B cell (primary cell): ENCODE results near the gene RGL3. TPM values are rescaled to one million over a fixed set of nuclear protein-coding genes. Genes with fewer than 3 reads are reported as not detected.

Experiments
- ATAC-seq: fragments of 200-7000 bp; cut with Tn5 transposase; one replicate; pipeline ENCODE4 v1.10.0; 2021; ENCODE audit warnings: low read depth, mild to moderate bottlenecking, moderate number of reproducible peaks, moderate library complexity
- CTCF ChIA-PET: fragments of 350-600 bp; sonication (Branson Sonifier 250); formaldehyde crosslinking; loops from one replicate; lab custom pipeline; 2021; ENCODE audit warnings: antibody characterized with exemption, inconsistent platforms; lab: Charles Lee
- POLR2A ChIA-PET: fragments of 350-600 bp; sonication (Branson Sonifier 250); formaldehyde crosslinking; loops from one replicate; lab custom pipeline; 2021; ENCODE audit warnings: antibody characterized with exemption; lab: Charles Lee
- DNase-seq: peaks from one replicate; pipeline ENCODE4 v3.0.0; 2013
- H2AFZ ChIP-seq: 2 replicates; pipeline ENCODE4 v1.6.1; 2012; ENCODE audit warnings: mild to moderate bottlenecking, low read depth, low read length; ENCODE audit not compliant: insufficient read depth, poor library complexity, severe bottlenecking
- H3K27ac ChIP-seq, 2 donors: 1 replicate in 1 of 2; 2 replicates in 1 of 2; pipeline ENCODE4 v1.5.1; 2012 to 2013; ENCODE audit warnings: low read length in 2 of 2, mild to moderate bottlenecking in 2 of 2, moderate library complexity in 1 of 2
- H3K27me3 ChIP-seq, 4 experiments: fragments of 200-600 bp in 1 of 4; sonication (generic) in 1 of 4; replicated peaks in 1 of 4; 1 replicate in 2 of 4; 2 replicates in 2 of 4; pipeline versions ENCODE4 v1.6.1 to v1.7.0; 2013 to 2016; ENCODE audit warnings: low read length in 3 of 4, mild to moderate bottlenecking in 2 of 4, mixed read lengths in 1 of 4, moderate library complexity in 1 of 4; ENCODE audit not compliant: insufficient read depth in 4 of 4, control insufficient read depth in 3 of 4; ENCODE audit errors: control extremely low read depth in 1 of 4
- H3K36me3 ChIP-seq, 2 experiments: replicated peaks in 1 of 2; 1 replicate in 1 of 2; 2 replicates in 1 of 2; pipeline versions ENCODE4 v1.6.1 to v1.7.1; 2013; ENCODE audit warnings: low read length in 1 of 2; ENCODE audit not compliant: insufficient read depth in 2 of 2, control insufficient read depth in 1 of 2; ENCODE audit errors: control extremely low read depth in 1 of 2, extremely low read depth in 1 of 2
- H3K4me1 ChIP-seq, 2 donors: fragments of 200-600 bp in 1 of 2; sonication (generic) in 1 of 2; 1 replicate in 1 of 2; 2 replicates in 1 of 2; pipeline versions ENCODE4 v1.5.1 to v1.6.1; 2013 to 2017; ENCODE audit warnings: low read length in 2 of 2; ENCODE audit not compliant: control insufficient read depth in 2 of 2, insufficient read depth in 2 of 2
- H3K4me2 ChIP-seq: replicated peaks from 2 replicates; pipeline ENCODE3; 2012; ENCODE audit warnings: mild to moderate bottlenecking, low read depth, low read length; ENCODE audit not compliant: poor library complexity, severe bottlenecking
- H3K4me3 ChIP-seq, 5 experiments: fragments of 200-600 bp in 1 of 5; sonication (generic) in 1 of 5; 1 replicate in 3 of 5; 2 replicates in 2 of 5; pipeline versions ENCODE4 v1.5.1 to v1.7.0; 2011 to 2016; ENCODE audit warnings: low read length in 4 of 5, mild to moderate bottlenecking in 4 of 5, low read depth in 2 of 5, control low read depth in 1 of 5, moderate library complexity in 1 of 5; ENCODE audit not compliant: insufficient read depth in 1 of 5; ENCODE audit errors: control extremely low read depth in 1 of 5, extremely low read depth in 1 of 5
- H3K79me2 ChIP-seq: fragments of 200-600 bp; sonication (generic); one replicate; pipeline ENCODE4 v1.6.0; 2016; ENCODE audit warnings: low read length; ENCODE audit not compliant: control insufficient read depth, insufficient read depth
- H3K9ac ChIP-seq: fragments of 200-600 bp; sonication (generic); 2 replicates; pipeline ENCODE4 v1.6.1; 2017; ENCODE audit warnings: mild to moderate bottlenecking, low read length, moderate library complexity
- H3K9me3 ChIP-seq, 3 donors: one replicate each; pipeline versions ENCODE4 v1.6.1 to v1.7.1; 2013; ENCODE audit warnings: low read length in 2 of 3; ENCODE audit not compliant: control insufficient read depth in 2 of 3, insufficient read depth in 1 of 3; ENCODE audit errors: control extremely low read depth in 1 of 3
- H4K20me1 ChIP-seq: 2 replicates; pipeline ENCODE4 v1.6.0; 2012; ENCODE audit warnings: mild to moderate bottlenecking, low read length; ENCODE audit not compliant: insufficient read depth, control insufficient read depth, poor library complexity, severe bottlenecking
- H3K27ac Mint-ChIP-seq: one replicate; pipeline ENCODE4 v1.8.0; 2021; ENCODE audit warnings: mixed read lengths
- H3K27me3 Mint-ChIP-seq: one replicate; pipeline ENCODE4 v1.8.0; 2021; ENCODE audit warnings: mixed read lengths
- H3K4me1 Mint-ChIP-seq: one replicate; pipeline ENCODE4 v1.8.0; 2021; ENCODE audit warnings: mixed read lengths
- H3K4me3 Mint-ChIP-seq: one replicate; pipeline ENCODE4 v1.8.0; 2021; ENCODE audit warnings: mixed read lengths
- H3K9me3 Mint-ChIP-seq: one replicate; pipeline ENCODE4 v1.8.0; 2022; ENCODE audit warnings: mixed read lengths; ENCODE audit not compliant: insufficient read depth
- EZH2 ChIP-seq: IDR thresholded peaks from 2 replicates; pipeline ENCODE4 v1.6.1; 2012; ENCODE audit warnings: borderline replicate concordance, low read depth, mild to moderate bottlenecking, moderate library complexity, low read length; ENCODE audit not compliant: insufficient read depth, poor library complexity, severe bottlenecking
- WGBS: methylation state at CpG from one replicate; pipeline ENCODE4 v1.1.5; 2013; ENCODE audit warnings: missing lambda C conversion rate; ENCODE audit not compliant: insufficient coverage; 5-methylcytosine and 5-hydroxymethylcytosine counted together
- intact Hi-C: fragments of 100-400 bp; cut with micrococcal nuclease; formaldehyde crosslinking; loops from one replicate; pipeline ENCODE4 v1.10.0; 2022
- polyA plus RNA-seq: library from polyadenylated mRNA; depleted of rRNA; stranded (reverse); fragments of >200 nt; gene quantifications from 2 replicates; pipeline ENCODE4 v1.2.3, GENCODE V29; 2012
- total RNA-seq, 2 donors: library from RNA; stranded (reverse); fragments of 120-200 nt in 1 of 2; gene quantifications; 1 replicate in 1 of 2; 2 replicates in 1 of 2; pipeline versions ENCODE4 v1.2.3 to v1.2.4, GENCODE V29; 2013 to 2022
- TF ChIP-seq, protein P1 (sequence below): fragments of 200-600 bp; IDR thresholded peaks from one replicate; pipeline ENCODE4 v1.8.0; 2022; ENCODE audit warnings: antibody characterized with exemption, mild to moderate bottlenecking

The RGL3 gene
- total and polyA plus RNA-seq, 2 donors (not counting 1 experiment from before 2014, with no cell fraction given), result 0.54 to 2.8 TPM

DNA sequence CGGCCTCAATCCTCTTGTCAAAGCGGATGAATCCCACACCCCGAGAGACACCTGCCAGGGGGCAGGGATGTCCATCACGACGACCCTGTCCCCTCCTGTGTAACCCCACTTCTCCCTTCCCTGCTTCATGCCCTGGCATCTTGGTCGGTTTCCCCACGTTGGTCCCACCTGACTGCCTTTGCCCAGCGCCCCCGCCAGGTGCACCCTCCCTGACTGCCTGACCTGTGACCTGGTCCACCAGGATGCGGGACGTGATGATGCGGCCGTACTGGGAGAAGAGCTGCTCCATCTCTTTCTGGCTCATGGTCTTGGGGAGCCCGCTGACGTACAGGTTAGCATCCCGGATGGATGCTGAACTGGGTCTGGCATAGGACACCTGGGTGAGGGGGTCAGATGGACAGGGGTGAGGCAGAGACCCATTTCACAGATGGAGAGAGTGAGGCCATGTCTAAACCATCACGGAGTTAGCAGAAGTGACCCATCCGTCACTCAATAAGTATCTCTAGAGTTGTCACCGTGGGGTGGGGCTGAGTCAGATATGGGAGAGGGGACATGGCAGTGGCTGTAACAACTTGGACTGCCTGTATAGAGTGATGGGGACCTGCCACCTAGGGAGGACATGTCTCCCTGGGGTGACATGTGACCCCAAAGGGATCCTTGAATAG lies 39.3 kb upstream of the RGL3 start:
- Mint-ChIP-seq H3K27me3 (no peaks in the 10 kb centered on the region), H3K9me3 (no peaks in the 10 kb centered on the region), H3K4me3 (no peak overlapping the region), H3K4me1 (peaks cover under 1% of the 10 kb centered on the region), H3K27ac (no peak overlapping the region)
- intact Hi-C loops, result no loop called here
- Histone ChIP-seq H3K27me3 (peaks cover 0 to 11% (median 0%) of the 10 kb centered on the region in 4 experiments), H3K27ac (no peak overlapping the region), H4K20me1 (no peaks in the 10 kb centered on the region), H3K4me3 (no peak overlapping the region), H3K36me3 (no peaks in the 10 kb centered on the region), H3K4me1 (peaks cover 0 to 3% of the 10 kb centered on the region in 2 donors), H3K79me2 (no peaks in the 10 kb centered on the region), H2AFZ (no peak overlapping the region), H3K4me2 (no peak overlapping the region), H3K9me3 (peaks cover 0 to 4% (median 0%) of the 10 kb centered on the region in 3 donors), H3K9ac (no peak overlapping the region)
- CTCF ChIA-PET, result no interaction called here
- DNase-seq (no peak), ATAC-seq (no peak)
- WGBS, result 85% methylated on average over 18 of the region's 19 CpGs
- TF ChIP-seq, protein P1, sequence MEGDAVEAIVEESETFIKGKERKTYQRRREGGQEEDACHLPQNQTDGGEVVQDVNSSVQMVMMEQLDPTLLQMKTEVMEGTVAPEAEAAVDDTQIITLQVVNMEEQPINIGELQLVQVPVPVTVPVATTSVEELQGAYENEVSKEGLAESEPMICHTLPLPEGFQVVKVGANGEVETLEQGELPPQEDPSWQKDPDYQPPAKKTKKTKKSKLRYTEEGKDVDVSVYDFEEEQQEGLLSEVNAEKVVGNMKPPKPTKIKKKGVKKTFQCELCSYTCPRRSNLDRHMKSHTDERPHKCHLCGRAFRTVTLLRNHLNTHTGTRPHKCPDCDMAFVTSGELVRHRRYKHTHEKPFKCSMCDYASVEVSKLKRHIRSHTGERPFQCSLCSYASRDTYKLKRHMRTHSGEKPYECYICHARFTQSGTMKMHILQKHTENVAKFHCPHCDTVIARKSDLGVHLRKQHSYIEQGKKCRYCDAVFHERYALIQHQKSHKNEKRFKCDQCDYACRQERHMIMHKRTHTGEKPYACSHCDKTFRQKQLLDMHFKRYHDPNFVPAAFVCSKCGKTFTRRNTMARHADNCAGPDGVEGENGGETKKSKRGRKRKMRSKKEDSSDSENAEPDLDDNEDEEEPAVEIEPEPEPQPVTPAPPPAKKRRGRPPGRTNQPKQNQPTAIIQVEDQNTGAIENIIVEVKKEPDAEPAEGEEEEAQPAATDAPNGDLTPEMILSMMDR, result no peak
- no peak for TF ChIP-seq EZH2
- POLR2A ChIA-PET, result no interaction called here

DNA sequence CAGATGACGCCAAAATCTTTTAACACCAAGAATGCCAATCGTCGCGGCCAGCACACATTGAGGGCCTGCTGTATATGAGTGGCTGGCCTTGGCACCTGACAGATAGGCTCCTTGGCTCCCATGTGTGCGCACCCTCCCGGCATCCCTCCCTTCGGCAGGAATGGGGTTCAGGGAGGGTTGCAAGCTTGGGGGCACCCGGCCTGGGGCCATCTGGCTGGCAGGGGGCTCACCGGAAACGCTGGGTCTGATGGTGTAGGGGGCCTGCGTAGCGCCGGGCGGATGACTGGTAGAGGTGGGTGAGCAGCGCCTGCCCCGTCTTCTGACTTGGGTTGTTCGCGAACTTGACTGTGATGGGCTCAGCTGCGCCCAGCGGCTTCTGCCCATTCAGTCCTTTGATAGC lies 38.7 kb upstream of the RGL3 start:
- ATAC-seq, result no peak
- ChIA-PET CTCF (interaction anchor here (0.6 kb wide), 1 partner anchor 47 kb away, joined by 3 read pairs; no protein-coding TSS in a partner anchor), POLR2A (no interaction called here)
- Mint-ChIP-seq H3K27ac (no peak overlapping the region), H3K4me3 (no peak overlapping the region), H3K27me3 (no peaks in the 10 kb centered on the region), H3K4me1 (peaks cover 3% of the 10 kb centered on the region), H3K9me3 (no peaks in the 10 kb centered on the region)
- H3K27me3 ChIP-seq, result peaks cover 0 to 11% (median 0%) of the 10 kb centered on the region in 4 experiments
- DNase-seq, result no peak
- 94% methylated on average over 20 of the region's 20 CpGs for WGBS
- intact Hi-C loops, result no loop called here
- peaks cover 0 to 3% of the 10 kb centered on the region in 2 donors for H3K4me1 ChIP-seq
- H3K79me2 ChIP-seq, result no peaks in the 10 kb centered on the region
- TF ChIP-seq, protein P1, result no peak
- TF ChIP-seq EZH2, result no peak
- H3K36me3 ChIP-seq, result no peaks in the 10 kb centered on the region
- H3K9me3 ChIP-seq, result peaks cover 0 to 4% (median 0%) of the 10 kb centered on the region in 3 donors
- H3K4me2 ChIP-seq, result no peak overlapping the region
- H3K4me3 ChIP-seq, result no peak overlapping the region
- H2AFZ ChIP-seq, result no peak overlapping the region
- no peaks in the 10 kb centered on the region for H4K20me1 ChIP-seq
- H3K27ac ChIP-seq, result no peak overlapping the region
- no peak overlapping the region for H3K9ac ChIP-seq
